PC-3 (cell line): ENCODE data around the gene SPINK13. TPM values are rescaled to one million over a fixed set of nuclear protein-coding genes. Genes with fewer than 3 reads are reported as not detected.
"Not testable (repeated sequence)": the region's sequence is repeated elsewhere in the genome, so short reads cannot be mapped to it uniquely, and the experiment has no call there.

Experiments used
- ATAC-seq: fragments of 200-7000 bp; cut with Tn5 transposase; 2 replicates; pipeline ENCODE4 v1.9.1; 2020; ENCODE audit warnings: mild to moderate bottlenecking, moderate library complexity
- BruUV-seq: library from RNA; stranded (reverse); fragments of 400-500 nt; replicated peaks from 2 replicates; lab custom pipeline; 2021; lab: Mats Ljungman, UMichigan
- CTCF ChIA-PET: fragments of 300-600 bp; sonication (Branson Sonifier 250); formaldehyde crosslinking; loops from one replicate; lab custom pipeline; 2022; ENCODE audit warnings: antibody characterized with exemption; lab: Charles Lee
- POLR2A ChIA-PET: fragments of 300-600 bp; sonication (Branson Sonifier 250); formaldehyde crosslinking; loops from one replicate; lab custom pipeline; 2022; ENCODE audit warnings: antibody characterized with exemption; ENCODE audit not compliant: unreplicated experiment; lab: Charles Lee
- DNase-seq: peaks from one replicate; pipeline ENCODE4 v3.0.0-alpha.2; 2015
- H2AFZ ChIP-seq: fragments of 300-600 bp; sonication (generic); 2 replicates; pipeline ENCODE4 v1.6.0; 2016; ENCODE audit warnings: antibody characterized with exemption, low read length
- H3F3A ChIP-seq: fragments of 300-600 bp; sonication (generic); one replicate; pipeline ENCODE4 v1.6.0; 2017; ENCODE audit warnings: antibody characterized with exemption, low read length, control low read depth, mild to moderate bottlenecking; ENCODE audit not compliant: unreplicated experiment
- H3K27ac ChIP-seq: fragments of 300-600 bp; sonication (generic); 2 replicates; pipeline ENCODE4 v1.5.1; 2016; ENCODE audit warnings: mild to moderate bottlenecking, low read length
- H3K27me3 ChIP-seq: fragments of 300-600 bp; sonication (generic); 2 replicates; pipeline ENCODE4 v1.6.1; 2016; ENCODE audit warnings: low read length, mixed read lengths
- H3K36me3 ChIP-seq: fragments of 300-600 bp; sonication (generic); 2 replicates; pipeline ENCODE4 v1.6.1; 2016; ENCODE audit warnings: low read depth, mixed run types, low read length, mixed read lengths
- H3K4me1 ChIP-seq: fragments of 300-600 bp; sonication (generic); 2 replicates; pipeline ENCODE4 v1.5.1; 2016; ENCODE audit warnings: low read length; ENCODE audit not compliant: insufficient read depth
- H3K4me2 ChIP-seq: fragments of 300-600 bp; sonication (generic); 2 replicates; pipeline ENCODE4 v1.6.0; 2016; ENCODE audit warnings: low read length
- H3K4me3 ChIP-seq: fragments of 300-600 bp; sonication (generic); 2 replicates; pipeline ENCODE4 v1.5.1; 2016; ENCODE audit warnings: mild to moderate bottlenecking, low read length, mixed read lengths
- H3K79me2 ChIP-seq: fragments of 300-600 bp; sonication (generic); 2 replicates; pipeline ENCODE4 v1.6.1; 2017; ENCODE audit warnings: low read length, mixed read lengths
- H3K9ac ChIP-seq: fragments of 300-600 bp; sonication (generic); 2 replicates; pipeline ENCODE4 v1.6.0; 2016; ENCODE audit warnings: mild to moderate bottlenecking, low read length
- H3K9me2 ChIP-seq: fragments of 300-600 bp; sonication (generic); replicated peaks from 2 replicates; pipeline ENCODE4 v1.6.1; 2016; ENCODE audit warnings: mixed run types, low read length, mixed read lengths
- H3K9me3 ChIP-seq: fragments of 300-600 bp; sonication (generic); 2 replicates; pipeline ENCODE4 v1.6.1; 2016; ENCODE audit warnings: low read length, mixed read lengths
- H4K20me1 ChIP-seq: fragments of 300-600 bp; sonication (generic); 2 replicates; pipeline ENCODE4 v1.6.1; 2016; ENCODE audit warnings: low read length, mixed read lengths
- EZH2 ChIP-seq: fragments of 300-600 bp; sonication (generic); IDR thresholded peaks from one replicate; pipeline ENCODE4 v1.6.1; 2017; ENCODE audit warnings: antibody characterized with exemption, mild to moderate bottlenecking, low read length; ENCODE audit not compliant: unreplicated experiment
- EZH2phosphoT487 ChIP-seq: fragments of 300-600 bp; sonication (generic); IDR thresholded peaks from 2 replicates; pipeline ENCODE4 v1.6.1; 2018; ENCODE audit warnings: mild to moderate bottlenecking, antibody characterized with exemption, low read length, borderline replicate concordance
- intact Hi-C: fragments of 100-400 bp; cut with micrococcal nuclease; formaldehyde crosslinking; loops from 2 replicates; pipeline ENCODE4 v1.9.0; 2023
- total RNA-seq: library from RNA; depleted of rRNA; stranded (reverse); fragments of >200 nt; gene quantifications from 2 replicates; pipeline ENCODE4 v1.2.3, GENCODE V29; 2014
- TF ChIP-seq, protein P1 (sequence below): fragments of 300-600 bp; sonication (generic); conservative IDR thresholded peaks from 2 replicates; pipeline ENCODE4 v1.5.1; 2017; ENCODE audit warnings: antibody characterized with exemption, low read depth, mild to moderate bottlenecking, low read length

The SPINK13 gene
- total RNA-seq, 1 experiment from 2014 or later, result not detected

DNA sequence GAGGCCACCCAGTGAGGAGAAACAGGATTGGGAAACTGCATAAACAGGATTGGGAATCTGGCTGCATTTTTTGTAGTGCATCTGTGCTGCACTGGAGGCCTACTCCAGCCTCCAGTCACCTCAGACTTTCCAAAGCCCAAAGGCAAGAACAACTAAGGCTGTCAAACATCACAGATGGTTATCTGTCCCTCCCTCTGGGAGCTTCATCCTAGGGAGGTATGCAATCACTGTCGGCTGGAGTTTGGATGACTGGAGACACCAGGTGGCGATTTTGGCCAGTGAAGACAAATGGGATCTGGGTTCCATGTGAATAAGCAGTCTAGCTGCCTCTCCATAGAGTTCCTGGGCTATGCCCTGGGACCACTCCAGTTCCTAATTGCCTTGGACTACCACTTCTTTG lies 9.3 kb upstream of the SPINK13 start:
- no peak for ATAC-seq
- no peaks in the 10 kb centered on the region for H3F3A ChIP-seq
- no peak overlapping the region for H2AFZ ChIP-seq
- ChIA-PET POLR2A (no interaction called here), CTCF (no interaction called here)
- intact Hi-C loops, result no loop called here
- H3K4me1 ChIP-seq, result peaks cover 8% of the 10 kb centered on the region
- no peak for DNase-seq
- no peaks in the 10 kb centered on the region for H3K9me2 ChIP-seq
- TF ChIP-seq, protein P1, sequence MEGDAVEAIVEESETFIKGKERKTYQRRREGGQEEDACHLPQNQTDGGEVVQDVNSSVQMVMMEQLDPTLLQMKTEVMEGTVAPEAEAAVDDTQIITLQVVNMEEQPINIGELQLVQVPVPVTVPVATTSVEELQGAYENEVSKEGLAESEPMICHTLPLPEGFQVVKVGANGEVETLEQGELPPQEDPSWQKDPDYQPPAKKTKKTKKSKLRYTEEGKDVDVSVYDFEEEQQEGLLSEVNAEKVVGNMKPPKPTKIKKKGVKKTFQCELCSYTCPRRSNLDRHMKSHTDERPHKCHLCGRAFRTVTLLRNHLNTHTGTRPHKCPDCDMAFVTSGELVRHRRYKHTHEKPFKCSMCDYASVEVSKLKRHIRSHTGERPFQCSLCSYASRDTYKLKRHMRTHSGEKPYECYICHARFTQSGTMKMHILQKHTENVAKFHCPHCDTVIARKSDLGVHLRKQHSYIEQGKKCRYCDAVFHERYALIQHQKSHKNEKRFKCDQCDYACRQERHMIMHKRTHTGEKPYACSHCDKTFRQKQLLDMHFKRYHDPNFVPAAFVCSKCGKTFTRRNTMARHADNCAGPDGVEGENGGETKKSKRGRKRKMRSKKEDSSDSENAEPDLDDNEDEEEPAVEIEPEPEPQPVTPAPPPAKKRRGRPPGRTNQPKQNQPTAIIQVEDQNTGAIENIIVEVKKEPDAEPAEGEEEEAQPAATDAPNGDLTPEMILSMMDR, result no peak
- H3K4me2 ChIP-seq, result no peak overlapping the region
- no TSS peak for BruUV-seq
- H3K79me2 ChIP-seq, result no peaks in the 10 kb centered on the region
- H3K9ac ChIP-seq, result no peak overlapping the region
- no peak overlapping the region for H3K4me3 ChIP-seq
- peaks cover 12% of the 10 kb centered on the region; the same call in 1 of the 2 replicates for H3K9me3 ChIP-seq
- no peaks in the 10 kb centered on the region for H4K20me1 ChIP-seq
- H3K27me3 ChIP-seq, result no peaks in the 10 kb centered on the region
- peaks cover 7% of the 10 kb centered on the region; the same call in 1 of the 2 replicates for H3K36me3 ChIP-seq
- no peak overlapping the region for H3K27ac ChIP-seq

- POLR2A ChIA-PET, result no interaction called here
- H3K9me3 ChIP-seq, result peaks cover 17% of the 10 kb centered on the region; the same call in 1 of the 2 replicates
Observed at GRCh38 chr5:148261221-148261620, 7.4 kb upstream of the SPINK13 start.

GRCh38 chr5:148267962-148268361 lies 632 bp upstream of the SPINK13 start:
- no peaks in the 10 kb centered on the region for H3K9me2 ChIP-seq
- H3K9me3 ChIP-seq, result 0 out of 2 replicates have a peak, but pooled peaks cover 5% of the 10 kb centered on the region
- no peaks in the 10 kb centered on the region for H4K20me1 ChIP-seq
- DNase-seq, result no peak
- ATAC-seq, result no peak
- ChIA-PET POLR2A (interaction anchor here (0.7 kb wide), 1 partner anchor 102 kb away, joined by 3 read pairs; no protein-coding TSS in a partner anchor), CTCF (no interaction called here)
- intact Hi-C loops, result loop anchor here (5.0 kb wide), 2 partner anchors 46 to 81 kb away; no protein-coding TSS in a partner anchor
- no peaks in the 10 kb centered on the region for H3K36me3 ChIP-seq
- H2AFZ ChIP-seq, result peak overlapping the region; percentile 83; the same call in 1 of the 2 replicates
- no peak overlapping the region for H3K4me3 ChIP-seq
- no TSS peak for BruUV-seq
- peak overlapping the region; percentile 36 for H3K27ac ChIP-seq
- peak overlapping the region; percentile 25; the same call in 1 of the 2 replicates for H3K4me2 ChIP-seq
- H3K79me2 ChIP-seq, result no peaks in the 10 kb centered on the region
- TF ChIP-seq, protein P1, result no peak
- TF ChIP-seq EZH2phosphoT487, result no peak
- TF ChIP-seq EZH2, result no peak
- no peaks in the 10 kb centered on the region for H3F3A ChIP-seq
- H3K4me1 ChIP-seq, result peaks cover 10% of the 10 kb centered on the region
- H3K27me3 ChIP-seq, result no peaks in the 10 kb centered on the region
- no peak overlapping the region for H3K9ac ChIP-seq

More at GRCh38 chr5:148261221-148261620, 7.4 kb upstream of the SPINK13 start:
- H3K4me2 ChIP-seq, result no peak overlapping the region
- intact Hi-C loops, result no loop called here
- no peak overlapping the region for H2AFZ ChIP-seq
- DNase-seq, result no peak
- H3K27ac ChIP-seq, result no peak overlapping the region
- BruUV-seq, result no TSS peak
- no peaks in the 10 kb centered on the region for H4K20me1 ChIP-seq
- TF ChIP-seq EZH2 (no peak), EZH2phosphoT487 (no peak)
- TF ChIP-seq, protein P1, result no peak
- H3K9me2 ChIP-seq, result no peaks in the 10 kb centered on the region
- no peaks in the 10 kb centered on the region for H3K4me1 ChIP-seq
- no peaks in the 10 kb centered on the region for H3K27me3 ChIP-seq
- CTCF ChIA-PET, result no interaction called here
- H3K9ac ChIP-seq, result no peak overlapping the region
- ATAC-seq, result no peak
- H3K4me3 ChIP-seq, result no peak overlapping the region
- no peaks in the 10 kb centered on the region for H3F3A ChIP-seq
- no peaks in the 10 kb centered on the region for H3K79me2 ChIP-seq
- H3K36me3 ChIP-seq, result peaks cover 7% of the 10 kb centered on the region; the same call in 1 of the 2 replicates

GRCh38 chr5:148275129-148275528 lies 6.5 kb downstream of the SPINK13 start:
- H3K9me3 ChIP-seq, H3K4me3 ChIP-seq, H3K9ac ChIP-seq, H3F3A ChIP-seq, CTCF ChIA-PET, ATAC-seq, H3K4me1 ChIP-seq, intact Hi-C loops, BruUV-seq, H3K27me3 ChIP-seq, POLR2A ChIA-PET, DNase-seq, H3K4me2 ChIP-seq, H3K27ac ChIP-seq, H2AFZ ChIP-seq, H4K20me1 ChIP-seq, H3K79me2 ChIP-seq, H3K36me3 ChIP-seq, H3K9me2 ChIP-seq: not testable (repeated sequence)
